Activated T-cell treated with anti-CD3 and anti-CD28 coated beads, Interleukin-2, amount 50 U/mL, for 4 hours (primary cell): Measurements from ENCODE around the gene IMPA2. TPM values are rescaled to one million over a fixed set of nuclear protein-coding genes. Genes with fewer than 3 reads are reported as not detected.

Experiments
- ATAC-seq, 2 donors: fragments of 200-7000 bp; cut with Tn5 transposase; one replicate each; pipeline ENCODE4 v1.10.0; 2021
- DNase-seq: peaks from one replicate; pipeline ENCODE4 v3.0.0-alpha.2; 2020
- H3K27me3 Mint-ChIP-seq: one replicate; pipeline ENCODE4 v1.8.0; 2021; ENCODE audit warnings: low read depth, mixed read lengths
- H3K36me3 Mint-ChIP-seq: one replicate; pipeline ENCODE4 v1.8.0; 2022; ENCODE audit warnings: mixed read lengths; ENCODE audit not compliant: insufficient read depth
- H3K4me1 Mint-ChIP-seq: one replicate; pipeline ENCODE4 v1.8.0; 2021; ENCODE audit warnings: low read depth, mixed read lengths
- H3K4me3 Mint-ChIP-seq: one replicate; pipeline ENCODE4 v1.8.0; 2021; ENCODE audit warnings: mild to moderate bottlenecking, moderate library complexity, mixed read lengths
- H3K9me3 Mint-ChIP-seq: one replicate; pipeline ENCODE4 v1.8.0; 2021; ENCODE audit warnings: mixed read lengths
- total RNA-seq, 3 donors: library from RNA; stranded (reverse); gene quantifications; one replicate each; pipeline ENCODE4 v1.2.1, GENCODE V29; 2021

The IMPA2 gene
- total RNA-seq, 3 donors from 2014 or later: 7.3 to 11.4 (median 9.8) TPM

DNA sequence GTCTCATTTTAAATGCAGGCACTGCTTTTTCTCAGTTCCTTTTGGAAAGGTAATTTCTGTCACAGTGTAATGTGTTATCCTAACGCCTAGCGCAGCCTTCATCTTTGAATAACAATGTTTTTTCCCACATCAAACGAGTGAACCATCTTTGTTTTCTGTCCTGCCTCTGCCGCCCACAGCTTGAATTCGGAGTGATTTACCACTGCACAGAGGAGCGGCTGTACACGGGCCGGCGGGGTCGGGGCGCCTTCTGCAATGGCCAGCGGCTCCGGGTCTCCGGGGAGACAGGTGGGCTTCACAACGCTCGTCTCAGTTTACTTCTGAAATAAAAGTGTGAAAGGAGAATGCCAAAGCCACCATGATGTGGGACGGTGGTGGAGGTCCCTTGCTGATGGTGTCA, 32.8 kb downstream of the IMPA2 start:
- no peaks in the 10 kb centered on the region for H3K27me3 Mint-ChIP-seq

GRCh38 chr18:12014521-12015415, 33.5 kb downstream of the IMPA2 start:
- no peak overlapping the region for H3K4me3 Mint-ChIP-seq
- no peaks in the 10 kb centered on the region for H3K9me3 Mint-ChIP-seq
- H3K27me3 Mint-ChIP-seq: no peaks in the 10 kb centered on the region
- H3K4me1 Mint-ChIP-seq: no peaks in the 10 kb centered on the region
- H3K36me3 Mint-ChIP-seq: peaks cover 6% of the 10 kb centered on the region
- no peak for DNase-seq
- ATAC-seq: no peak

More for the DNA sequence above, 32.8 kb downstream of the IMPA2 start:
- ATAC-seq (no peak), DNase-seq (no peak)
- H3K9me3 Mint-ChIP-seq: no peaks in the 10 kb centered on the region
- H3K4me3 Mint-ChIP-seq: no peak overlapping the region
- H3K36me3 Mint-ChIP-seq: peaks cover 6% of the 10 kb centered on the region
- H3K4me1 Mint-ChIP-seq: no peaks in the 10 kb centered on the region

- H3K4me1 Mint-ChIP-seq: peaks cover under 1% of the 10 kb centered on the region
- DNase-seq (no peak), ATAC-seq (no peak)
- H3K27me3 Mint-ChIP-seq: no peaks in the 10 kb centered on the region
- H3K4me3 Mint-ChIP-seq: no peak overlapping the region
- H3K9me3 Mint-ChIP-seq: no peaks in the 10 kb centered on the region
- H3K36me3 Mint-ChIP-seq: peaks cover 6% of the 10 kb centered on the region
These were observed 34.2 kb downstream of the IMPA2 start for GRCh38 chr18:12015416-12016062.

GRCh38 chr18:12017081-12017480, 35.8 kb downstream of the IMPA2 start:
- H3K9me3 Mint-ChIP-seq: no peaks in the 10 kb centered on the region
- peaks cover 3% of the 10 kb centered on the region for H3K4me1 Mint-ChIP-seq
- H3K4me3 Mint-ChIP-seq: no peak overlapping the region
- peaks cover 6% of the 10 kb centered on the region for H3K36me3 Mint-ChIP-seq
- ATAC-seq (no peak), DNase-seq (no peak)
- no peaks in the 10 kb centered on the region for H3K27me3 Mint-ChIP-seq

GRCh38 chr18:12018861-12019260, 37.6 kb downstream of the IMPA2 start:
- Mint-ChIP-seq H3K4me1 (peaks cover 3% of the 10 kb centered on the region), H3K36me3 (peaks cover 6% of the 10 kb centered on the region), H3K27me3 (no peaks in the 10 kb centered on the region), H3K9me3 (no peaks in the 10 kb centered on the region), H3K4me3 (no peak overlapping the region)
- DNase-seq (no peak), ATAC-seq (no peak)

- no peaks in the 10 kb centered on the region for H3K9me3 Mint-ChIP-seq
- peaks cover 6% of the 10 kb centered on the region for H3K36me3 Mint-ChIP-seq
- ATAC-seq (no peak), DNase-seq (no peak)
- H3K27me3 Mint-ChIP-seq: no peaks in the 10 kb centered on the region
- H3K4me3 Mint-ChIP-seq: no peak overlapping the region
- peaks cover 3% of the 10 kb centered on the region for H3K4me1 Mint-ChIP-seq
These were observed 39.8 kb downstream of the IMPA2 start for GRCh38 chr18:12021077-12021476.

DNA sequence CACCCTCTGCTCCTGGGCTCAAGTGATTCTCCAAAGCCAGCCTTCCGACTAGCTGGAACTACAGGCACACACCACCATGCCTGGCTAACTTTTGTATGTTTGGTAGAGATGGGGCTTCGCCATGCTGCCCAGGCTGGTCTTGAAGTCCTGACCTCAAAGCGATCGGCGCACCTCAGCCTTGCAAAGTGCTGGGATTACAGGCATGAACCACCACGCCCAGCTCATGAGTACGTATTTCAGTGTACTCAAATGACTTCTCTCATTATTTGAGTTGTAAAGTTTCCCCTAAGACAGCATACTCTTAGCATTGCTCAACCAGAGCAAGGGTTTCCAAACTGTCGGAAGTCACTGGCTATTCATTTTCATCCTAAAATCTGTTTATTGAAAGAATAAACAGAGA, 40.3 kb downstream of the IMPA2 start:
- Mint-ChIP-seq H3K36me3 (peaks cover 6% of the 10 kb centered on the region), H3K4me1 (peaks cover 3% of the 10 kb centered on the region), H3K9me3 (no peaks in the 10 kb centered on the region), H3K4me3 (no peak overlapping the region), H3K27me3 (no peaks in the 10 kb centered on the region)
- no peak for ATAC-seq
- DNase-seq: no peak

DNA sequence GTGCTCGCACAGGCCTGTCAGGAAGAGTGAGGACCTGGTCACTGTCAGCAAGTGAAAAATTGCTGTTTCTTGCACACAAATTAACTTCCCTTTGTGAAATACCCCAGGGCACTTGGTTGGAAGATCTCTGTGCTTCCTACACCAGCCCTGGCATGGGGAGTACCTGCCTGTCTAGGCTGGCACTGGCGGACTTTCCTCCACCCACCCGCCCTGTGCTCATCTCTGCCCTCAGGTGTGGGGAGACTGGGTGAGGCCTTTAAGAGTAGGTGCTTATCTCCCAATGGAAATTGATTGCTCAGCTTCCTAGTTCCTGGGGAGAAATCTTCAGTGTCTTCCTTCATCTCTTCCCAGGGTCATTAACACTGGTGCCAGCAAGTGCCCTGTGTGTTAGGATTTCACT, 42.1 kb downstream of the IMPA2 start:
- no peaks in the 10 kb centered on the region for H3K36me3 Mint-ChIP-seq
- no peaks in the 10 kb centered on the region for H3K9me3 Mint-ChIP-seq
- H3K4me3 Mint-ChIP-seq: no peak overlapping the region
- no peak for DNase-seq
- ATAC-seq: no peak
- peaks cover 3% of the 10 kb centered on the region for H3K4me1 Mint-ChIP-seq
- H3K27me3 Mint-ChIP-seq: no peaks in the 10 kb centered on the region

- Mint-ChIP-seq H3K4me3 (no peak overlapping the region), H3K9me3 (no peaks in the 10 kb centered on the region), H3K36me3 (peaks cover 5% of the 10 kb centered on the region), H3K4me1 (no peaks in the 10 kb centered on the region), H3K27me3 (no peaks in the 10 kb centered on the region)
- DNase-seq (no peak), ATAC-seq (no peak)
These were observed 45.3 kb downstream of the IMPA2 start for GRCh38 chr18:12026562-12026961.

GRCh38 chr18:12027046-12027445, 45.7 kb downstream of the IMPA2 start:
- H3K27me3 Mint-ChIP-seq: no peaks in the 10 kb centered on the region
- H3K36me3 Mint-ChIP-seq: peaks cover 5% of the 10 kb centered on the region
- no peak for ATAC-seq
- no peak for DNase-seq
- H3K9me3 Mint-ChIP-seq: no peaks in the 10 kb centered on the region
- no peak overlapping the region for H3K4me3 Mint-ChIP-seq
- no peaks in the 10 kb centered on the region for H3K4me1 Mint-ChIP-seq

GRCh38 chr18:12027480-12027879, 46.2 kb downstream of the IMPA2 start:
- ATAC-seq (no peak), DNase-seq (no peak)
- Mint-ChIP-seq H3K36me3 (peaks cover 5% of the 10 kb centered on the region), H3K4me3 (no peak overlapping the region), H3K27me3 (no peaks in the 10 kb centered on the region), H3K9me3 (no peaks in the 10 kb centered on the region), H3K4me1 (no peaks in the 10 kb centered on the region)

GRCh38 chr18:12028040-12028628, 46.8 kb downstream of the IMPA2 start:
- no peak overlapping the region for H3K4me3 Mint-ChIP-seq
- H3K27me3 Mint-ChIP-seq: no peaks in the 10 kb centered on the region
- H3K4me1 Mint-ChIP-seq: no peaks in the 10 kb centered on the region
- H3K9me3 Mint-ChIP-seq: no peaks in the 10 kb centered on the region
- no peak for DNase-seq
- peaks cover 5% of the 10 kb centered on the region for H3K36me3 Mint-ChIP-seq
- ATAC-seq: no peak

DNA sequence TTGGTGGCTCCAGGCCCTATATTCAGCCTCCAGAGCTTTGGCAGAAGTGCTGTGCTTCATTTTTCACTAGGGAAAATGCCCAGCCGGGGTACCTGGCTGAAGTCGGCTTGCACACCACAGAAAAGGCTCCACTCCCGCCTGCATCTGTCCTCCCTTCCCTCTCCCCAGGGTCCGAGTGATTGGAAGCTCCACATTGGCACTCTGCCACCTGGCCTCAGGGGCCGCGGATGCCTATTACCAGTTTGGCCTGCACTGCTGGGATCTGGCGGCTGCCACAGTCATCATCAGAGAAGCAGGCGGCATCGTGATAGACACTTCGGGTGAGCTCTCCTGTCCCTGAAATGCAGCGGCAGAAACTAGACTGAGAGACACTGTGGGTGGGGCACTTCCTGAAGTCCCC, 47.4 kb downstream of the IMPA2 start:
- Mint-ChIP-seq H3K4me1 (no peaks in the 10 kb centered on the region), H3K4me3 (no peak overlapping the region), H3K9me3 (no peaks in the 10 kb centered on the region), H3K36me3 (peaks cover 7% of the 10 kb centered on the region), H3K27me3 (no peaks in the 10 kb centered on the region)
- DNase-seq: no peak
- ATAC-seq: no peak

GRCh38 chr18:12029786-12030584, 48.7 kb downstream of the IMPA2 start:
- H3K4me3 Mint-ChIP-seq: no peak overlapping the region
- H3K9me3 Mint-ChIP-seq: no peaks in the 10 kb centered on the region
- ATAC-seq (no peak), DNase-seq (no peak)
- peaks cover 7% of the 10 kb centered on the region for H3K36me3 Mint-ChIP-seq
- no peaks in the 10 kb centered on the region for H3K27me3 Mint-ChIP-seq
- no peaks in the 10 kb centered on the region for H3K4me1 Mint-ChIP-seq
